Kasumi-1 (cell line): ENCODE measurements around the gene C17orf67.
A peak's percentile ranks its signal among the peaks of the same experiment; 100 is the strongest.

Source experiments
- DNase-seq, 2 experiments: peaks; one replicate each; lab custom pipeline; 2025; lab: John Stamatoyannopoulos, UW

C17orf67 gene, protein sequence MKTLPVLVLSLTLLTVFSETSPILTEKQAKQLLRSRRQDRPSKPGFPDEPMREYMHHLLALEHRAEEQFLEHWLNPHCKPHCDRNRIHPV

DNA sequence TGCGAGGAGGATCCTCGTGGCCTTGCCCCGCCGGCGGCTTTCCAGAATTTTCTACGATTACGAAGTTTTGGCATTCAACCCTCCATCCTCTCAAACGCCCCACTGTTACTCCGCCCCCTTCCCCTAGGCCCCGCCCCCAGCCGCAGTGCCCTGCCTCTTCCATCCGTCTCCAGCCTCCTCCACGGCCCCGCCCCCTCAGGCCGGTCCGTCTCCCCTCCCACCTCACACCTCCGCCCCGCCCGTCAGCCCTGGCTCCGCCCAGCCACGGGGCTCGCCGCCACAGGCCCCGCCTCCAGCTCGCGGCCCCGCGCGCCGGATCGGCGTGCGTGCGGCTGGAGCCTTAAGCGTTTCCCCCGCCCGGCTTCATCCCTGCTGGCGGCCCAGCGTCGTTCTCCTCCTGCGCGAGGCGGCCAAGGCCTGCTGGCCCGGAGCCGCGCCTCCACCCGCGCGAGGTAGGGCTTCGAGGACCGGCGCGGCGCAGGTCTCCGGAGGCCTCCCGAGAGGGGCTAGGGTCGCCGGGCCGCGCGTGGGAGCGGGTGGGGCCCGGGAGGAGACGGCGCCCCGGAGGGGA, at the start of gene C17orf67, which contains the start of gene DGKE:
Gene C17orf67, minus strand, starts transcription at position 112 of the 571 bp plus-strand sequence. CDS start 18,110 bp downstream, outside the sequence.
Gene DGKE, plus strand, starts transcription at position 343 of the 571 bp plus-strand sequence. CDS start 645 bp downstream, outside the sequence.
- DNase-seq, result peak; percentile 87 to 91

DNA sequence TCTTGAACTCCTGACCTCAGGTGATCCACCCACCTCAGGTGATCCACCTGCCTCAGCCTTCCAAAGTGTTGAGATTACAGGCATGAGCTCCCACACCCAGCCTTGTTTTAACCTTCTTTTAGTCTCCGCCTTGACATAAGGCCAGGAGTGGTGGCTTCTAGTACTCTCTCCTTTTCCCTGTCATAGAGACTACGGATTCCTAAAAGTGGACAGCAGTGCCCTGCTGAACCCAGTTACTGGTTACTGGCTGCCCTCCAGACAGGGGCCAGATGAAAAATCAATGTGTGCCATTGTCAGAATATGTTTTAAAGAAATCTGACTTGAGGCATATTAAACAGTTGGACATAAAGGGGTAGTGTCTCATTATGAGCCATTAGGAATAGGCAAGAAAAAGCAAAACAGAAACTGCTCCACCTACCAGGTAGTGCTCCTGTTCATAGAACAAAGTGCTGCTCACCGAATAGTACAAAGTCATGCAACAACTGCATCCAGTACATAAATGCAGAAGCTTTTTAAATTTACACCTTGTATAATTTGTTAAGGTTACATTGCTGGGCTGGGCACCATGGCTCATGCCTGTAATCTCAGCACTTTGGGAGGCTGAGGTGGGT, 48.1 kb upstream of the C17orf67 start:
- DNase-seq, result no peak

DNA sequence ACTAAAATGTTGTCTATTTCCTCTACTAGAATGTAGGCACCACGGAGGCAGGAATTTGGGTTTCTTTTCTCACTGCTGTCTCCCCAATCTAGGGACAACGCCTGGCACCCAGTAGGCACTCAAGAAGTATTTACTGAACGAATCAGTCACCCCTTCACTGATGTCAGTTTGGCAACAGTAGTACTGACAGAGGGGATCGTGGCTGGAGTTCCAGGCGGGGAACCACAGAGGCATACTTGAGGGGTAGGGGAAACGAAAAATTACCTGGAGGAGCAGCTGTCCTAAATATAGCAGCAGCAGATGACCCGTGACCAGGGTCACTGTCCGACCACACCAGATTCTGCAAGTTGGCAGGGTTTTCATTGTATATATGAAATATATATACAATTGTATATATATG, 46.9 kb upstream of the C17orf67 start:
- no peak for DNase-seq

DNA sequence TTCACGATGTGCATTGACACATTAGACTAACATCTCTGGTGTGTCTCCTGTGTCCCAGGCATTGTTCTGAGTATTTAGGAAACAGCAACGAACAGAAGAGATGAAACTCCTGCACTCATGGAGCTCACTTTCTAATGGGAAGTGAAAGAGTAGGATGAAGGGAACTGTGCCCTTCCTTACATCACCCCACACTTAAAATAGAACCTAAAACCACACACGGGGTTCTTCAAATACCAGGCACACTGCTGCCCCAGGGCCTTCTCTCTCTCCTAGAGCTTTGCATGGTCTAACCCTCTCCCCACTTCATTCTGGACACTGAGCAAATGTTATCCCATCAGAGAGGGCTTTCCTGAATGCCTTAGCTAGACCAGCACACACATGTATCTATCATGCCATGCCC, 46.4 kb upstream of the C17orf67 start:
- no peak for DNase-seq

DNA sequence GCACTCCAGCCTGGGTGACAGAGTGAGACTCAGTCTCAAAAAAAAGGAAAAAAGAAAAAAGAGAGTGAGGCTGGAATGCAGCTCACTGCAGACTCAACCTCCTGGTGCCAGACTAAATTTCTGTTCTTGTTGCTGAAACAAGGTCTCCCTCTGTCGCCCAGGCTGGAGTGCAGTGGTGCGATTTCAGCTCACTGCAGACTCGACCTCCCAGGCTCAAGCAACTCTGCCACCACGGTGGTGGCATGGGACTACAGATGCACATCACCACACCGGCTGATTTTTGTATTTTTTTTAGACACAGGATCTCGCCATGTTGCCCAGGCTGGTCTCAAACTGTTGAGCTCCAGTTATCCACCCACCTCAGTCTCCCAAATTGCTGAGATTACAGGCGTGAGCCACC, 45.6 kb upstream of the C17orf67 start:
- DNase-seq, result no peak

DNA sequence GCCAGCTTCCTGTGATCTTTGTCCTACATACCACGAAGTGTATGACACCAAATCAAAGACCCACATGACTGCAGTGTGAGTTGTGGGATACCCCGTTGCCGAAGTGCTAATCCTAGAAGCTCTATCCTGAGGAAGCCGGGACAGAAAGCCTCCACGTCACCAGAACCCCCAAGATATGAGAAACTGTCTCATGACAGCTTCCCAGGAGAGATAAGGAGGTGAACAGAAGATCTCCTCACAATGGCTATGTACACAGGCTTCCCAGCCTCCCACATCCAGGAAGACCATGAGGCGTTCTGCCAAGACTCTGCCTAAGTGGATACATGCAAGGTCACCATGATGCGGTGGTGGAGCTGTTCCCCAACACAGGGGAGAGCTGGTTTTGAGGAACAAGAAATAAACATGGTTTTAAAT, 43.1 kb upstream of the C17orf67 start:
- DNase-seq, result no peak

DNA sequence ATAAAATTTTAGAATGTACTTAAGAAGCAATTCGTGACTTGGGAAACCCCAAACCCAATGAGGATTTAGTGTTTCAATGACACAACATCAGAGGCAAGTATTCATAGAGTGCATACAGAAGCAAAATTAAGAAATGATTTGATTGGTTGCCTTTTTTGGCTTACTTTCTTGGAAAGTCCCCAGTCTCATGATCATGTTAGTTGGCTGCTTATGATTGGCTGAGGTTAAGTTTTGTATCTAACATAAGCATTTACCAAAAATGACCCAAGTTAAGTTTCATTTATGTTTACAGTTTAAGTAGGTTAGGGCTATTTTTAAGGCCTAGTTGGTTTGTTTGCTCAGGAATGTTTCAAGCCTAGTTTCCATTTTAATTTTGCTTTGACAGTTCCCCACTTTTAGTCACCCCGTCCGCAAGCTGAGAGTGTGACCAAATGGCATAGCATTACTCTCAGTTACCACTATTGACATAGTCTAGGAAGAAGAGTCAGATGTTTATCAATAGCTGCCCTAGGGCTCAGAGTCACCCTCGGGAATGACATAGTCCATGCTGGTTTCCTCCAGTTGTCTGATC, 36.4 kb upstream of the C17orf67 start:
- no peak for DNase-seq

DNA sequence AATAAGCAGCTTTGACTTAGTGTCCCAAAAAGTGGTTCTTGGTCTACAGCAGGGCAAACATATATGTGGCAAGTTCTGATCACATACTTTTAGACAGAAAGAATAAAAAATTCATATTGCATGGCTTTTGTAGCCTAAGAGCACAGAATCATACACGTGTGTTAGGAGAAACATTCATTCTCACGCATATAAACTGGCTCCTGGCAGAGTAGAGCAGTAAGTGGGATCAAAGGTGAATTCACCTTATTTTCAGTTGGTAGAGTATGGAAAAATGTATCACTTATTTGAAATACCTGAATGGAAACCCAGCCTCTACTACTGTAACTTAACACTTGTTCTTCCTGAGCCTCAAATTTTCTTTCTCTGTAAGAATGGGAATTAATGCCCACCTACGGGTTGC, 35.0 kb upstream of the C17orf67 start:
- no peak for DNase-seq

DNA sequence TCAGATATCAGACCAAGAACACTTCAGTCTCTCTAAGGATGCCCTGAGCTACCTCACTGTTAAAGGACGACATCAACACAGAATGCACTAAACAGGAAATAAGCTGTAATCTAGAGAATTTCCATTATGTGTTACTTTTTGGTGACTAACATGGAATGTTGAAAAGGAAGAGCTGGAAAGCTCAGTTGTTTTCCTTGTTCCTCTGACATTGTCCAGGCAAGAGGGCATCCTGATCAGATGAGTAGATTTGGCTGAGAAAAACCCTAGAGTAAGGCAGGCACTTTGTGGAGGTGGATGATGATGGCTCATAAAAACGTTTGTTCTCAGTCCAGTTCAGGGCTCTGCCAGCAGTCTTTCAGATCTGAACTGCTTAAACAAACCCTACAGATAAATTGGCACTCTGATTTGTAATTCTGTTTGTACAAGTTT, 34.2 kb upstream of the C17orf67 start:
- no peak for DNase-seq

DNA sequence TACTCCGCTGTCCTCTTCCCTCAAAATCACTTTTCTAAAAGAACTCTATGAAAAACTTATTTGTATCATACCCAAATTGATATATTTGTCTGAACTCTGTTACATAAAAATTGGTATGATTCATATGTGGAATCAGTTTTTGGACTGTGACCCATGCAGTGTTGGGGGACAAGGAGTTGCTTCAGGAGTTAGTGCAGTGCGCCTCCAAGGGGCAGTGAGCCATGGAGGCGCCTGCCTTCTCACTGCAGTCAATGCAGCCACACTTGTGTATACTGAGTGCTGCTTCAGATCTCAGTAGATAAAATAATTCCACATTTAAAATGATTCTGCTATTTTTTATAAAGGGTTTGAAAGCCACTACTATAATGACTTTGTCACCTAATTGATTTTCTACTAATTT, 32.8 kb upstream of the C17orf67 start:
- no peak for DNase-seq

DNA sequence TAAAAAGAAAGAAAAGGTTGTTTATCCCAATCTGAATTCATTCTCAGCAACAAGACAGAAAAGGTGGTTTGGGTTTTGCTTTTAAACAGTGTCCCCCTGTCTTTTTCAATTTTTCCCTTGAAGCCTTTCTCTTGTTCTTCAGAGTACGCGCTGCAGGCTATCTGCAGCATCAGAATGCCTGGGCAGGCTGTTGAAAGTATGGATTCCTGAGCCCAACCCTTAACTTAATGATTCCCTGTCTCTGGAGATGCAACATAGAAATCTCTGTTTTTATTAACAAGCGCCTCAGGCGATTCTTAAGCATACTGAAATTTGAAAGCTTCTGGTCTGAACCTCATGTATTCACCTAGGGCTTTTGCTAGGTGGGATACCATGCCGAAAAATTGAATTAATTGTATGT, 32.4 kb upstream of the C17orf67 start:
- no peak for DNase-seq

DNA sequence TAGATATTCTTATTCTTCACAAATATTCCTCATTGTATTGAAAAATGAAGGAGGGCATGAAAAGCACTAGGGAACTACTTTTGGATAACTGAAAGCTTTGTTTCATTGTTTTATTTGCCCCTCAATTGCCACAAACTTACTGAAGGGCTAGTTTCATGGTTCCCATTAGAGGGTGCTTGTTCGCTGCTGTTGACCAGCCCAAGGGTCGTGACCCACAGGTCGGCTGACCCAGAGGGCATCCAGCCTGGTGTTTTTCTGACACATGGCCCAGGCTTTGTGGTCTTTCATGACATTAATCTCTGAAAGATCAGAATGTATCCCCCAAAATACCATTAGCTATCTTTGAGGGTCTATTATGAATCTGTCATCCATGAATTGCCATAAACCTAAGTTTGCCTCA, 30.3 kb upstream of the C17orf67 start:
- DNase-seq, result no peak

DNA sequence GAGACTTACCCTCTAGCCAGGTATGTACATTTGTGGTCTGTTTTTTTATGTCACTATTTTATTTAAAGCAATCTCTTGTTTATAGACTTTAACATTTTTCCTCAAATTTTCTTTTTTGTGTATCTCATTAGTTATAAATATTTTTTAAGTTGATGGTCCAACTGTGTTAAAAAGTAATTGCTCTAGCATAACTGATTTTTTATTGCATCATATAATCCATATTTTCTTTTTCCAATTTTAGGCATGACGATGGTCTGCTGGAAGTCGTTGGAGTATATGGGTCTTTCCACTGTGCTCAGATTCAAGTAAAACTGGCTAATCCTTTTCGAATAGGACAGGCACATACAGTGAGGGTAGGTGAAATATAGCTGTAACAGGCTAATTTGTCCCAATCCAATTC, 28.2 kb upstream of the C17orf67 start:
- DNase-seq, result no peak

DNA sequence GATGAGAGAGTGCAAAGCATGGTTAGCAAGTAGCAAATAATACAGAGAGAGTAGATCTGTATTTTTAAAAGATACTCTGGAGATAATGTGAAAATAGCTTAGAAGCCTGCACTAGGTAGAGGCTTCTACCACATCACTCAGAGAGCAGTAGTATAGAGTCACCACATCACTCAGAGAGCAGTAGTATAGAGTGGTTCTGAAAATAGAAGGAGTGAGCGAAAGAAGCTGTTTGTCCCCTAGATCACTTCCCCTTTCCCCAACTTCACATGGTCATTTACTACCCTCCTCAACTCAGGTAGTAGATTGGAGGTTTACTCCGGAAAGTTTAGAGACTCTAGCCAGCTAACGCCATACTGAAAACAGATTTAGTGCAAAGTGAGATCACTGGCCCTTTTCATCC, 17.3 kb upstream of the C17orf67 start:
- no peak for DNase-seq

DNA sequence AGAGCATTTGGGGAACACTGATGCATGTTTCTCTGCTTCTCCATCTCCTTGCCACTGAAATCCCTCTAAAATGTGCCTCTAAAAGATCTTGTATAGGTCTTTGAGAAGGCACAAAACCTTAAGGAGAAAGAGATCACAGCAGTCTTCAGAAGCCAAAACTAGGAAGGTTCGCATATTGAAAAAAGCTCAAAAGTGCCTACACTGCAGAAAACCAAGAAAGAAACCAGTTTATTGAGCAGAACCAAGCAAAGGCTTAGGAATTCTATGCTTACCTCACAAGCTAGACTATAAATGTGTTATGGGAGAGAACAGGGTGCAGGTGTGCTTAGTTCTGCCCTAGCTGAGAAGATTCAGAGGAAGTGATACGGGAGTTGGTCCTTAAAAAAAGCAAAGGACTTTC, 16.9 kb upstream of the C17orf67 start:
- no peak for DNase-seq

DNA sequence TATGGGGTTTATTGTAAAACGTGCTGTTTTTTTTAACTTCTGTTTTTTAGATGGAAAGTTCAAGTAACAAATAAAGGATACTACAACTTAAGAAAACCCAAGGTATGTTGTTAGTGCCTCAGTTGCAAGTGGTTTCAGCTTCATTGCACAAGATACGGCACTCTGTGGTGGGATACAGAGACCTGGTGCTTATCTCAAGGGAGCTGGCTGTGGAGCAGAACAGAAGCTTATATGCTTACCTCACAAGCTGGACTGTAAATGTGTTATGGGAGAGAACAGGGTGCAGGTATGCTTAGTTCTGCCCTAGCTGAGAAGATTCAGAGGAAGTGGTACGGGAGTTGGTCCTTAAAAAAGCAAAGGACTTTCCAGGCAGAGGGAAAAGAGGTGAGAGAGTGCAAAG, 15.4 kb upstream of the C17orf67 start:
- DNase-seq, result no peak

DNA sequence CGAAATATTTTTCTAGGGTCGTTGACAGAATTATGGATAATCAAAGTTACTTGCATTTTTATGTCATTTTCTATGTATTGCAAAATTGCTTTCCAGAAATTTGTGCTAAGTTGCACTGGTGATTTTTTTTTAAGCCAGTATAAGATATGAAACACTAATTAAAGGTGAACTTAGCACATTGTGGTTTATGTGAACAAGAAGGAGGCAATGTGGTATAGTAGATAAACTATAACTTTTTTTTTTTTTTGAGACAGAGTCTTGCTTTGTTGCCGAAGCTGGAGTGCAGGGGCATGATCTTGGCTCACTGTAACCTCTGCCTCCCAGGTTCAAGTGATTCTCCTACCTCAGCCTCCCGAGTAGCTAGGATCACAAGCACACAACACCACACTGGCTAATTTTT, 13.4 kb upstream of the C17orf67 start:
- no peak for DNase-seq

DNA sequence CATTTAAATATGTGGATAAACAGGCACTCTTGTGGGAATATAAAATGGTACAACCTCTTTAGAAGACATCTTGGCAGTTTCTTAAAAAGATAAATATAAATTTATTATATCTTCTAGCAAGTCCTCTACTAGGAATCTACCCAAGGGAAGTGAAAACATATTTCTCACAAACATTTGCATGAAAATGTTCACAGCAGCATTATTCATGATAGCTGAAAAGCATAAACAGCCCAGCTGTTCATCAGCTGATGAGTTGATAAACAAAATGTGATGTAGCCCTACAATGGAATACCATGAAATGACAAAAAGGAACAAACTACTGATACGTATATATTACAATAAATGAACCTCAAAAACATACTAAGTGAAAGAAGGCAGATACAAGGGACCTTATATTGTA, 12.2 kb upstream of the C17orf67 start:
- no peak for DNase-seq

DNA sequence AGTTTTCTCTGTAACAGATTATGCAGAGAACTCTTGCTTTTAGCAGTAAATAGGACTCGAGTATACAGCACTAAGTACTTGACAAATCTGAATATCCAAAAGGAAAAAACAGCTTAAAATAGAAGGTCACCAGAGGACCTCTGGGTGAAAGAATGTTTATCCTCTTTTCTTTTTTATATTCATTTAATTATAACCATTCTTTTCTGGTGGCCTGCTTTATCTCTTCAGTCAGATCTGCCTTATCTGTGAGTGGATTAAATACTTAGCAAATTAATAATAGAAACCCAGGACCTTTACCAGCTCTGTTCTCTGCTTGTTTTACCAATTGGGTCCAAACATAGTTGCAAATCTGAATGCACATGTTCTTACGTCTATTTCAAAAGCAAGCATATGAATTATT, 8.9 kb upstream of the C17orf67 start:
- no peak for DNase-seq

DNA sequence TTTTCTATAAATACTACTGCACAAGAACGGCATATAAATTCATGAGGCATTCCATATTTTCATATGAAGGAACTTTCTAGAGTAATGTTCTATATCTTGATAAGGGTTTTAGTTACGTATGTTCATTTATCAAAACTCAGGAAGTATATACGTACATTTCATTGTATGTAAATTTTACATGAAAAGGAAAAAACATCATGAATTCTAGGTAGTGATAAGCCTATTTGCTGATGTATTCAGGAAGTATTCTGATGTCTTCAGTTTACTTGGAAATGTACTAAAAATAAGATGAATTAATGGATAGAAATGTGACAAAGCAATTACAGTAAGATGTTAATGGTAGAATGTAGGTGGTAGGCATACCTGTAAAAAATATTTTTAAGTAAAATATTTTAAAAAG, 5.0 kb upstream of the C17orf67 start:
- no peak for DNase-seq

DNA sequence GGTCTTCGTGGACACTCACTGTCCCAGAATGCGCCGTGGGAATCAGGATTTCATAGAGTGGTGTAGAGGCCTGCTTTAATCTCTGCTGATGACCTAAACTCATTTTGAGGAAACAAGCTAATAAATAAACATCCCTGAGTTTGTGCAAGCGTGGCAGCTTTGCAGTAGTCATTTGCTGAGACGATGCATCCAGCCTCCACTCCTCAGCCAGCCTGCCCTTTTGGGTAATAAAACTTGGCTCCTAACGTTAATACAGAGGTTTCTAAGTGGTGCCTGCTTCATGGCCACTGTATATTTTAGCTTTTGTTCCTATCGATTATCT, 1.5 kb upstream of the C17orf67 start:
- DNase-seq, result no peak

DNA sequence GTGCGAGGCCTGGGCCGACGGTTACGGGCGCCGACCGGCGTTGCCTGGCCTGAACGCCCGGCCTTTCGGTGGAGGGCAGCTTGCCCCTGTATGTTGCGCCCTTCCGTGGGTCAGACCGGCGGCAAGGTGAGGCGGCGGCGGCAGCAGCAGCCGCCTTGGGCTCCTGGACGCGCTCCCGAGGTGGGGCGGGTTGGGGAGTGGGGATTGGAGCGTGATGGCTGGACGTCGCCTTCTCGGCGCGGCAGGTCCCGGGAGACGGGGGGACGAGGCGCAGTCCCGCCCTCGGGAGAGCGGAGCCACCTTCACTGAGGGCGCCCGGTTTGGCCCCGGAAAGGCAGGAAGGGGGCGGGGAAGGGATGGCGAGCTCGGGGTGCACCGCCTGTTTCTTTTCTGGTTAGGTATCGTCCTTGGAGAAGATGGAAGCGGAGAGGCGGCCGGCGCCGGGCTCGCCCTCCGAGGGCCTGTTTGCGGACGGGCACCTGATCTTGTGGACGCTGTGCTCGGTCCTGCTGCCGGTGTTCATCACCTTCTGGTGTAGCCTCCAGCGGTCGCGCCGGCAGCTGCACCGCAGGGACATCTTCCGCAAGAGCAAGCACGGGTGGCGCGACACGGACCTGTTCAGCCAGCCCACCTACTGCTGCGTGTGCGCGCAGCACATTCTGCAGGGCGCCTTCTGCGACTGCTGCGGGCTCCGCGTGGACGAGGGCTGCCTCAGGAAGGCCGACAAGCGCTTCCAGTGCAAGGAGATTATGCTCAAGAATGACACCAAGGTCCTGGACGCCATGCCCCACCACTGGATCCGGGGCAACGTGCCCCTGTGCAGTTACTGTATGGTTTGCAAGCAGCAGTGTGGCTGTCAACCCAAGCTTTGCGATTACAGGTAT, 902 bp upstream of the C17orf67 start:
- peak; percentile 68 to 73 for DNase-seq
